Measurements from ENCODE around the gene HYAL2.

HYAL2 gene

DNA sequence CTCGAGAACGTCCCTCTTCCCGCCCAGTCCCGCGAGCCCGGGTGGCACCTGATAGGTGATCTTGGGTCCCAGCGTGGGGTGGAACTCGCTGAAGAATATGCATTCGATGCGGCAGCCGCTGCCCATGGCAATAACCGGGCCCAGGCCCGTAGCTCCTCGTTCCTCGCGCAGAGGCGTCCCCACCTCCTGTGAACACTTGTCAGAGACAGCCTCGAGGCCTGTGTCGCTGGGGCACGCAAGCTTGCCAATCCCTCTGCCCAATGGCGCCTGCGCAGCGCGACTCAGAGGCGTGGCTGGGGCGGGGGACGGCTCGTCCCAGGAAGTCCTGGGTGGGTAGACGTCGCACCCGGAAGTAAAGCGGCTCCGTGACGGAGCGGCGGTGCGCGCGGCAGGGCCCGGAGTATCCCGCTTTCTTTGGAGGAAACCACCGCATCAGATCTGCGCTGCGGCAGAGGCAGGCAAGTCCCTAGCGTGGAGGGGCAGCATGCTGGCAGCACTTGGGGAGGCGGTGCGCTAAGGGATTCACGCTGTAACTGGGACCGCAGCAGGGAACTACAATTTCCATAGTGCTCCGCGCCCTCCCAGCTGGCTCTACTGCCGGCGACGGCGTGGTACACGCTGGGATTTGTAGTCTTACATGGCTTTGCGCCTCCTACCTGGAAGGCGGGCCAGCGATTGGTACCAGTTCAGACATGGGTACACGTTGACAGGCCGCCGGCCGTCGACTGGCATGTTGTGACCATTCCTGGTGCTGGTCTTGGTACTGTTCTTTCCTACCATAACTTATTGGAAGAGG lies 28.2 kb upstream of the HYAL2 start, which contains the start of the genes CYB561D2 and NPRL2:
TSS of gene CYB561D2 (plus strand) at position 336 of the 796 bp plus-strand sequence. CDS start 572 bp downstream, outside the sequence.
TSS of gene NPRL2 (minus strand) at position 249 of the 796 bp plus-strand sequence. CDS start at position 126, 123 bp downstream.
- peak; percentile 98 to 99 for DNase-seq (ENCODE audit: low read depth in 2 of 2)

DNA sequence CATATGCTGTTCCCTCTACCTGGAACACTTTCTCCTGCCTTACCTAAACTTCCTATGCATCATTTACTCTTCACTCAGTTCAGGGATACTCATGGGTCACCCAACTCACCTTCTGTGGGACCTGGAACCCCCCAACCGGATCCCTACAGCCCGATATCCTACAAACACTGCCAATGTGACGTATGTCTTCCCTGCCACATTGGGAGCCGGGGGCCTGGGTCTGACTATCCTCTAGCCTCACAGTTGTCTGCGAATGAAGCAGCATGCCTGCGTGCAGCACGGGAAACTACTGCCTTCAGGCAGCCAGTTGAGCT lies 27.6 kb upstream of the HYAL2 start:
- no peak for DNase-seq (ENCODE audit: low read depth in 2 of 2)

DNA sequence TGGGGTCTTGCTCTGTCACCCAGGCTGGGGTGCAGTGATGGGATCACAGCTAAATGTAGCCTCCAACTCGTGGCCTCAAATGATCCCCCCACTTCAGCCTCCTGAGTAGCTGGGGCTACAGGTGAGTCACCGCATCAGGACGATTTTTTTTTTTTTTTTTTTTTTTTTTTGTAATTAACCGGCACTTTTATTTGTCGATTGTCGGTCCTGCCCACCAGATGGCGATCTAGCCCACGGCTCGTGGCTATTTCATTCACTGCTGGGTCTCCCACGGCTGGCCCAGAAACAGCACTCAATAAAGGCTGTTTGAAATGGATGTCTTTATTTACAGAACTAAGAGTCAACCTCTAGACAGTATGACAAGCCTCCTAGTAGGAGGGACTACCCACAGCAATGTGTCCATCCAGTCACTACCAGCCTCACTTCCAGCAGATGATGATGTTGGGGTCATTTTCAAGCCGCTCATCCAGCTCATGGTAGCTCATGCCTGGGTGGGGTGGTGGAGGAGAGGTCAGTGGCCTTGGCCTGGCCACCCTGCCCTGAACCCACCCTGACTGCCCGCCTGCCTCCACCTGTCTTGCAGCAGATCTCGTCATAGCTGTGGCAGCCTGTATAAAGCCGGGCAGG lies 24.8 kb upstream of the HYAL2 start:
- peak; percentile 53 to 60 for DNase-seq (ENCODE audit: low read depth in 2 of 2)

DNA sequence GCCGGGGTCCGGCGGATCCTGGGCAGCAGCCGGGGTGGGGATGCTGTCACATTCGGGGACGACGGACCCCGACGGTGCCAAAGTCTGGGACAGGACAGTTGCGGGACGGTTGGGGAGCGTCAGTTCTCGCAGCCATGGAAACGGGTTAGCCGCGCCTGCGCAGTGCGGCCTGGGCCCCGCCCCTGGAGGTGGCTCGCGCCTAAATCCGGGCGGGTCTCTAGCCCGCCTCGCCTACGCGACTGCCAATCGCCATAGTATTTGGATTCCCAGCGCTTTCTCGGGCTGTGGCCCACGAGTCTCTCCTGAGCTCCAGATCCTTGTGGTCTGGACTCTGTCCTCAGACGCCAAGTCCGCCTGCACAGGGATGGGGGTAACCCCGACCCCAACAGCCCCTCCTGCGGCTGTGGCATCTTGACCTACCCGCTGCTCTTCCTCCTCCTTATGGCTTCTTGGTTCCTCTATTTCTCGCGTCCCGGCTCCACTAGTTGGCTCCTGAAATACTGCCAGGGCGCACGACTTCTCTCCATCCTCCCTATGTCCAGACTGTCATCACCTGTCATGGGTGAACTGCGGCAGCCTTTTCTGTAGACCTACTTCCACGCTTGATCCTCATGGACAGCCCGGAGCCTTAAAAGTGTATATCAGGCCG lies 23.2 kb upstream of the HYAL2 start, which contains the start of gene ZMYND10:
TSS of gene ZMYND10 (minus strand) at position 147 of the 649 bp plus-strand sequence. CDS start 153 bp downstream, outside the sequence.
- DNase-seq (ENCODE audit: low read depth in 2 of 2) = peak in 1 of 2 donors; percentile 58

DNA sequence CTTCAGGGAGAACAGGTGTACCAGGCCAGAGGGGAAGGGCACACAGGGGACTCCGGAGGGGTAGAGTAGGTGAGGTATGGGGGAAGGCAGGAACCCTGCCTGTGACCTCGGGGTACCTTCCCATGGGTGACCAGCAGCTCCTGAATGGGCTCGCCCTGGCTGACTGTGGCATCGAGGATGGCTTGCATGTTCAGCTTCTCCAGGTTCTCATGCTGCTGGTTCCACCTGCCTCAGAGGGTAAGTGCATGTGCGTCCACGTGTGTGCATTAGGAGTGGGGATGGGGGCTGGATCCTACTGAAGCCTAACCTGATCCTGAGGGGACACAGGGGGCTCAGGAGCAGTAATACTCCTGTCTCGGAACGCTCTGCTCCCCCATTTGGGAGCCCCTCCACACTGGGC lies 22.5 kb upstream of the HYAL2 start:
- no peak for DNase-seq (ENCODE audit: low read depth in 2 of 2)

DNA sequence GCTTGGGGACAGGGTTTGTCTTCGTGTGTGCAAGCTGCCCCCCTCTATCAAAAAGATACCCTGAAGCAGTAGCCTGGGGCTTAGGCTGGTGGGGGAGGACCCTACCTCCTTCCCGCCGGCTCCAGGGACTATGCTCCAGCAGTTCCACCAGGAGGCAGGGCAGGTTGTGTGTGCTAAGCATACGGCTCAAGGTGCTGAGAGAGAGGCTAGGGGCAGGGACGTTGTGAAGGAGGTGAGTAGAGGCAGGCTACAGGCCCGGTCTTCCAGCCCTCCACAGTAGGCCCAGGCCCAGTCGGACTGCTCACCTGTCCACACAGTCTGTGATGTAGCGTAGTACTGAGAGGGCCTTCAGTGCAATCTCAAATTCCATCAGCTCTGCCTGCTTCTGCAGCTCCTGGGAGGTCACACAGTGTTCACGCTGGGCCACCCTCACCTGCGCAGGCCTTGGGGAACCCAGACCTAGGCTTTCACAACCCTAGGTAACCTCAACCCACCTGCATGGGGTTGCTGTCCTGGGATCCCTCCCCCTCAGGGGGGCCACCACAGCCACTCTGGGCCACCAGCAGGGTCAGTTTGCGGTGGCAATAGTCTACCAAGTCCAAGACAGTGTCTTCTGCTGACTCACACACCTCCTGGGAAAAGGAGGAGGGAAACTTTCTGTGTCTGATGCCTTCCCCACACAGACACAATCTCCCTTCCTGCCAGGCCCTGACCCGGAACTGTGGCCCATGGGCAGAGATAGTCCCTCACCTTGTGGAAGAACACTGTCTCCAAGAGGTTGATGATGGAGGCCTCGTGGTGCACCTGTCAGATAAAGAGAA lies 20.5 kb upstream of the HYAL2 start:
- no peak for DNase-seq (ENCODE audit: low read depth in 2 of 2)

DNA sequence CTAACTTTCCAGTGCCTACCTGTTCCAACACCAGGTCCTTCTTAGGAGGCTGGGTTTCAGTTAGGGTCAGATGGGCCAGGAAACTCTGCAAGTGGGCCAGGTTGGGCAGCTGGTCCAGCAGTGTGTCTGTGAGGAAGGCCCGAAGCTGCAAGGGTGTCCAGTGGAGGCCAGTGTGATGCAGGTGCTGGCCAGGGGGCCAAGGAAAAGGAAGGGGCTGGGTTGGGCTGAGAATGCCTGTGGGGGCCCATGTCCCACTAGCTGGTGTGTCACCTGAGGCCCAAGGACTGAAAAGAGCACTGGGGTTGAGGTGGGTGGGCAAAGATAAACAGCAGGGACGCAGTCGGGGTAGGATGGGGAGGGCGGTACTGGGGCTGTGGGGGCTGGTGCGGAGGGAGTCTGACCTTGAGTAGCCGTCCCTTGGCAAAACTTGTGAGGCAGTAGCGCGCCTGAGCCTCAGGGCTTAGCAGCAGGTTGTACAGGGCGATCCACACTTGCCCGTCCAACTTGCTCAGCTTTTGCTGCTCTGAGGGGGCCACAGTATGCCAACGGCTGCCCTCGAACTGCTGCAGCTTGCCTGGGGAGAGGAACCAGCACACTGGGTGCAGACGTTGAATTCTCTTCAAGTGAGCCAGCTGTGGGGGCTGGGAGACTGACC lies 19.6 kb upstream of the HYAL2 start:
- DNase-seq (ENCODE audit: low read depth in 2 of 2) = no peak

DNA sequence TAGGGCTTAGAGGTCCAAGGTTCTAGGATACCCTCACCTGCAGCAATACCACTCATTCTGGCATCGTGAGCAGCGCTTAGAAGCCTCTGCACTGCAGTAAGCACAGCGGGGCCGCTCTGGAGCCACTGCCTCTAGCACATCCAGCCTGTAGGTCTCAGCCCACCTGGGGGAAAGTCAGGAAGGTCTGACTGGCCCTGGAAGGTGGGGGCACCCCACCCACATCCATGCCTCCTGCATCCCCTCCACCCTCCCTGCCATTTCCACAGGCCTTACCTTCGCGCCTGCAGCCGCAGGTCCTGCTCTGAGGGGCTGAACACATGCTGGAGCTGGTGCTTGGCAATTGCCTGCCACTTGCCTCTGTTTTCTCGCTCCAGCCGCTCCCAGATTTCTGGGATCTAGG lies 19.0 kb upstream of the HYAL2 start:
- DNase-seq (ENCODE audit: low read depth in 2 of 2) = no peak

DNA sequence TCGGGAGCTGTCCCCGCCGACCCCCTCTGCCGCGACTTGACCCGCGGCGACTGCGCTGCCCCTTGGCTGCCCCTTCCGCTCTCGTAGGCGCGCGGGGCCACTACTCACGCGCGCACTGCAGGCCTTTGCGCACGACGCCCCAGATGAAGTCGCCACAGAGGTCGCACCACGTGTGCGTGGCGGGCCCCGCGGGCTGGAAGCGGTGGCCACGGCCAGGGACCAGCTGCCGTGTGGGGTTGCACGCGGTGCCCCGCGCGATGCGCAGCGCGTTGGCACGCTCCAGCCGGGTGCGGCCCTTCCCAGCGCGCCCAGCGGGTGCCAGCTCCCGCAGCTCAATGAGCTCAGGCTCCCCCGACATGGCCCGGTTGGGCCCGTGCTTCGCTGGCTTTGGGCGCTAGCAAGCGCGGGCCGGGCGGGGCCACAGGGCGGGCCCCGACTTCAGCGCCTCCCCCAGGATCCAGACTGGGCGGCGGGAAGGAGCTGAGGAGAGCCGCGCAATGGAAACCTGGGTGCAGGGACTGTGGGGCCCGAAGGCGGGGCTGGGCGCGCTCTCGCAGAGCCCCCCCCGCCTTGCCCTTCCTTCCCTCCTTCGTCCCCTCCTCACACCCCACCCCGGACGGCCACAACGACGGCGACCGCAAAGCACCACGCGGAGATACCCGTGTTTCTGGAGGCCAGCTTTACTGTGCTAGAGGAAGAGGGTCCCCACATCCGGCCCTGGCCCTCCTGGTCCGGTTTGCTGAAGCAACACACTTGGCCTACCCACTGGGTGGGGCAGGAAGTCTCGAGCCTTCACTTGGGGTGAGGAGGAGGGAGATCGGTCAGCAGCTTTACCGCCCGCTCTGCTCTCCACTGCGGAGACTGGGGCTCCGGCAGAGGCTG lies 18.1 kb upstream of the HYAL2 start, which contains the start of gene RASSF1:
TSS of gene RASSF1 (minus strand) at position 389 of the 882 bp plus-strand sequence. CDS start at position 358, 31 bp downstream.
- peak in 1 of 2 donors; percentile 39 for DNase-seq (ENCODE audit: low read depth in 2 of 2)

DNA sequence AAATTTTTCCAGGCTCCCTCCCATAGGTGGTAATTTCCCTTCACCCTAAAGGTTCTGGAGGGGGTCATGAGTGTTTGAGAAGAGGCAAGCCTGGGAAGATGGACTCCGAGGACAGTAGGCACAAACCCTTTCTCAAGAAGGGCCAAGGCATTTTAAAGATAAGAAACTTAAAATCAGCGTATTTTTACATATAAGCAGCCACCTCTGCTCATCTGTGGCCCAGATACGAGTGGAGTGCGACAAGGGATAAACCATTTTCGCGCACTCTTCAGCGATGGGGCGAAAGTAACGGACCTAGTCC lies 17.6 kb upstream of the HYAL2 start:
- DNase-seq (ENCODE audit: low read depth in 2 of 2) = no peak

DNA sequence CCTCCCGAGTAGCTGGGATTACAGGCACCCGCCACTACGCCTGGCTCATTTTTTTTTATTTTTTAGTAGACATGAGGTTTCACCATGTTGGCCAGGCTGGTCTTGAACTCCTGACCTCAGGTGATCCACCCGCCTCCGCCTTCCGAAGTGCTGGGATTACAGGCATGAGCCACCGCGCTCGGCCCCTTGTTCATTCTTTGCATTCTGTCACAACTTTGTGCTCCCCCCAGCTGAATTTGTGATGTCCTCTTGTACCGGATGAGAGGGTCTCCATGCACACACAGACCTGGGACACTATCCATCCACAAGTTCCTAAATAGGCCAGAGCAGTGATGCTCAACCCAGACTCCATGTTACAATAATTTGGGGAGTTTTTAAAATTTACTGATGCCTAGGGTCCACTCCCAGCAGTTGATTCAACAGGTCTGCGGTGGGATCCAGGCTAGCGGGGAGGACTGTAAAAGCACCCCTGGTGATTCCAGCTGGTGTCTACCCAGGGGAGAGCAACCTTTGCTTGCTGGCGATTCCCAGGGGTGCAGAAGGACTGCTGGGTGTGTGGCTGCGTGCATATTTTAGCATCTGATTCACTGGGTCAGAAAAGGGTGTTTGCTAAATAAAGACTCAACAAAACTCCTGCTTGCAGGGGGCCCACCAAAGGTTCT lies 17.1 kb upstream of the HYAL2 start:
- DNase-seq (ENCODE audit: low read depth in 2 of 2) = no peak

DNA sequence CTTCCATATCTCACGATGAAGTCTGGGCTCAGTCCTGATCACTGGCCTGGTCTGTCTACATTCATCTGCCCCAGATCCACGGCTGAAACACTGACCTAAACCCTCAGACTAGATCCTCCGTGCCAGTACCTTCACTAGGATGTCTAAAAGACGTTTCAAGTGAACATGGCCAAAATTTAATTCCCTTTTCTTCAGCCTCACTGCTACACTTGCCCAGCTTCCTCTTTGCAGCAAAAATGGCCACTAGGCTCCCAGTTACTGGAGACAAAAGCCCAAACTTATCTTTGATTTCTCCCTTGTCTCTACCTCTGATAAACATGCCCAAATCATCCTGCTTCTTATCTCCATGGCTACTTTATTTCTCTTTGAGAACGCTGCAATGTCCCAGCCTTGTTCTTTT lies 16.4 kb upstream of the HYAL2 start:
- no peak for DNase-seq (ENCODE audit: low read depth in 2 of 2)

DNA sequence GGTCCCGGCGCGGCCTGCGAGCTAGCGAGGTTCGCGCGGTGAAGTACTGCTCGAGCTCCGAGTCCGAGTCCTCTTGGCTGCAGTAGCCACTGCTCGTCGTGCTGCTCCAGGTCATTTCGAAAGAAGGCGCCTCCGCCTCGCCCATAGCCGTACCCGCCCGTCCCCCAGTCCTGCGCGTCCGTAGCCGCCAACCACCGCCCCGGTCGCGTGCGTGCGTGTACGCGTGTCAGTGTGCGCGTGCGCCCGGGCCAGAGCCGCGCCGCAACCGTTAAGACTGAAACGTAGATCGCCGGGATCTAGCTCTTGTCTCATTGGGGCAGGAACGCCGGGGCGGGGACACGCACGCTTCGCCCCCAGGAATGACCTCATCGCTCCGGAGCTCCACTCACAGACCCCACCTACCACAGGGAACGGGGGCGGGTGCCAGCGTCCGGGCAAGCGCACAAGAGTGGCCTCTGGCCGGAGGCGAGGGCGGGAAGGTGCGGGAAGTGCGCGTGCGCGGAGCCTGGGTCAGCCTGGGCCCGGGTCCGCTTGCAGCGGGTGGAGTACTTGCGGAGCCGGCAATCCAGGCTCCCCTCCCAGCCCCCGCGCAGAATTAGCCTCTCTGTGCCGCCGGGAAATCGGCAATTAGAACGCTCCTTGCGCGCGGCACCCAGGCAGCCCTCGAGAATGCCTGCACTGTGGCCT lies 14.8 kb upstream of the HYAL2 start:
- peak; percentile 83 to 88 for DNase-seq (ENCODE audit: low read depth in 2 of 2)

DNA sequence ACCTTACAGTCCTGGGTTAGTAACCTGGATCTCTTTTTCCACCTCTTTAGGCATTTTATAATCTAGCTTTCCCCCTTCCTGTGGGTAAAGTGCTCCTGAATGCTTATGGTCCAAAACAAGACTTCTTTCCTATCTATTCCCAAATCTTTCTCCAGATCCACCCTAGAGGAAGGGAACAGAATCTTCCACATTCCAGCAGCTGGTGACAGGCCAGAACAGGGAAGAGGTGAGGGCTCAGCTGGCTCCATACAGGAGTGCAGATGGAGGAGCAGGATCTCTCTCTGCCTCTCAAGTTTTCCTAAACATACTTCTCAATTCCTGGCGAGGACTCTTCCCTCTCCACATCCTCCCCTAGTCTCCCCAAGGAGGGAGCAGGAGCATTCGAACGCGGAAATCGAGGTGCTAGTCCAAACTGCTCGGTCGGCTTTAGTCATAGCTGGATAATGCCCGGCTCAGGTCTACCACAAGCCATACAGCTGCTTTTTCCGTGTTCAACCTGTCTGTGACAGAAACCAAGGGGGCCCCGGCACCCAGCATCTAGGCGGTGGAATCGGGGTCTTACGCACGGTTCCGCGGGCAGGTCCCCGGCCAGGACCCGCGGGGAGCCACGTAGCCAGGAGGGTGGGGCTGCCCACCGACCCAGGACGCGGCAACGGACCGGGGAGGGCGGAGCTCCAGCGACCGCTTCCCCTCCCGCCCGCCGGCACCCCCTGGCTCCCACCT lies 14.1 kb upstream of the HYAL2 start:
- DNase-seq (ENCODE audit: low read depth in 2 of 2) = no peak

DNA sequence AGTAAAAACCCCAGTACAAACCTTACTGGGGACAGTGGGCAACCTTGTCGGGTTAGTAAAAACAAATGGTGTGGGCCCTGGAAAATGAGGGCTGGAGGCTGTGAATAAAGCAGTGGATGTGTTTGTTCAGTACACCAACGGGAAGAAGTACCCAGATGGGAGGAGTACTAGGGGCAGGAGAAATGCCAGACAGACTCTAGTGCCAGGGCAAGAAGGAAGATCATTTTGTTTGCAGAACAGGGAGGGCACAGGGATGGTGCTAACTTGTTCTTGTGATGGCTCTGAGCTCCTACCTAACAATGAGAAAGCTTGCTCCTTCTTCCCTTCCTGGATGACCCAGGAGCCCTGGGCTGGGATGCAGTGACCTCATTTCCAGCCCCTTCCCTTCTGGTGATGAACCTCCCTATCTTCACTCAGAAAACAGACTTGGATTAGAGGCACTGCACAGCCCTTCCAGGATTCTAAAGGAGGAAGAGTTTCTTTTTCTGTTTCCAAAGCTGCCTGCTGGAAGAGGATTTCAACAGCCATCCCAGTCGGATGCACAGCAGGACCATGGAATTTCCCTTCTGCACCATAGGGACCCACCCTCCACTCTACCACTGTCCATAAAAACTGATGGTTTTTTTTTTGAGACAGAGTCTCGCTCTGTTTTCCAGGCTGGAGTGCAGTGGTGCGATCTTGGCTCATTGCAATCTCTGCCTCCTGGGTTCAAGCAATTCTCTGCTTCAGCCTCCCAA lies 12.0 kb upstream of the HYAL2 start:
- no peak for DNase-seq (ENCODE audit: low read depth in 2 of 2)

DNA sequence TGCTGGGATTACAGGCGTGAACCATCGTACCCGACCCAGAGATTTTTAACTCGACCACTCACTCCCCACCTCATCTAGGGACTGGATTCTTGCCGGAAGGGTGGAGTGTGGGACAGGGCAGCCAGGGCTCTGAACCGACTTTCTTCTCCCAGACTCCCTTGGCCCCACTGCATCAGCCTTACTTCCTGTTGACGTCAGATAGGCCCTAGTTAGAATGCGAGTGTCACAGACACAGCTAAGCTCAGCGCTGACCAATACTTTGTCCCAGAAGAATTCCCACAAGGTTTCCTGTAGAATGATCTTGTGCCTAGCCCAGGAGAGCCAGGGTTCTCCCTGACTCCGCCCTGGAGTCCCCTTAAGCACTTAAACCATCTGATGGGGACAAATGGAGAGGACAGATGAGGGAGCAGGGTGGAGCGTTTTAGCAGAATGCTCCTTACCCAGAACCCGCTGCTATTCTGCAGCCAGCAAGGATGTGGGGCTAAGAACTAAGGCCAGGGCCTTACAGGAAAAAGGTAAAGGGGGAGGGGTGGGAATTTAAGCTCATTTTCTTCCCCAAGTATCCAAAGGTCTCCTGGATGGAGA lies 11.3 kb upstream of the HYAL2 start:
- no peak for DNase-seq (ENCODE audit: low read depth in 2 of 2)

DNA sequence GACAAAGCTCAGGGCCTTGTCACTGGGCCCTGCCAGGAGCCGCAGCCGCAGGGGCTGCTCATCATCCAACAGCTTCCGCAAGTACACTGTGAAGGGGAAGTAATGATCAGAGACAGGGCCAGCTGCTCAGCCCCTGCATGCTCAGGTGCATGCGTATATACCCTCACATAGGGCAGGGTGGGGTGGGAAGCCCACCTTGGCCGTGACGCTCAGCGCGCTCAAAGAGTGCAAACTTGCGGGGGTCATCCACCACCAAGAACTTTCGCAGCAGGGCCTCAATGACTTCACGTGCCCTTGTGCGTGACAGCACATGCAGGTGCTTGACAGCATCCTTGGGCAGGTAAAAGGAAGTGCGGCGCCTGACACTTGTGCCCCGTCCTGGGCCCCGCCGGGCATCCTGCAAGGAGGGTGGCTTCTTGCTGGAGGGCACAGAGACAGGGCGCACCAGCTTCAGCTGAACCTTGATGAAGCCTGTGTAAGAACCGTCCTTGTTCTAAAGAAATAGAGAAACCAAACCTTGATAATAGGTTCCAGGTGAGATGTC lies 8.9 kb upstream of the HYAL2 start:
- no peak for DNase-seq (ENCODE audit: low read depth in 2 of 2)
